ENCODE data around the gene AKR1C2.
"Not testable (repeated sequence)": the region's sequence is repeated elsewhere in the genome, so short reads cannot be mapped to it uniquely, and the experiment has no call there.

The AKR1C2 gene

DNA sequence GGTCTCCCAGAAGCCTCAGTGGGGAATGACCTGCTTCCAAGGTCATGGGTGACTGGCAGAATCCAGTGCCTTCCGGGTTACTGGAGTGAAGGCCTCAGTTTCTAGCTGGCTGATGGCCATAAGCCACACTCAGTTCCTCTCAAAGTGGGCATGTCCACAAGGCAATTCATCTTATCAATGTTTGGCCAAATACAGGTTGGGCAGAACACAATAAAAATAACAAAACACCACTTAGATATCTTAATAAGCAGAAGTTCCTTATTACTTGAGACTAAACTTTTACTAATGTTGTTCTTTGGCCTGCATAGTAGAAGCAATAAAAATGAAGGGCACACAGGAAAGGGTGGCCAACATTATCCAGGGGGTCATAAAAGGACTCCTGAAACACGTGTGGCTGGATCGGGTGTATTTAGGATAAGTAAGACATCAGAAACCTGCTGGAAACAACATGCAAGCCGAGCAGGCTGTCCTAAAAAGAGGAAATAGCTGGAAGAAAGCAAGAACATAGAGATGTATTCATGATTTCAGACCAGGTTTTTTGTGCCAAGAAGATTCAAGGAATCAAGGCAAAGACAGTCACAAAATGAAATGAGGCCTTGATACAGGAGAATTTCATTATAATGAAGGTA, 19.6 kb upstream of the AKR1C2 start:
- no peak for DNase-seq (ENCODE audit: low spot score)

DNA sequence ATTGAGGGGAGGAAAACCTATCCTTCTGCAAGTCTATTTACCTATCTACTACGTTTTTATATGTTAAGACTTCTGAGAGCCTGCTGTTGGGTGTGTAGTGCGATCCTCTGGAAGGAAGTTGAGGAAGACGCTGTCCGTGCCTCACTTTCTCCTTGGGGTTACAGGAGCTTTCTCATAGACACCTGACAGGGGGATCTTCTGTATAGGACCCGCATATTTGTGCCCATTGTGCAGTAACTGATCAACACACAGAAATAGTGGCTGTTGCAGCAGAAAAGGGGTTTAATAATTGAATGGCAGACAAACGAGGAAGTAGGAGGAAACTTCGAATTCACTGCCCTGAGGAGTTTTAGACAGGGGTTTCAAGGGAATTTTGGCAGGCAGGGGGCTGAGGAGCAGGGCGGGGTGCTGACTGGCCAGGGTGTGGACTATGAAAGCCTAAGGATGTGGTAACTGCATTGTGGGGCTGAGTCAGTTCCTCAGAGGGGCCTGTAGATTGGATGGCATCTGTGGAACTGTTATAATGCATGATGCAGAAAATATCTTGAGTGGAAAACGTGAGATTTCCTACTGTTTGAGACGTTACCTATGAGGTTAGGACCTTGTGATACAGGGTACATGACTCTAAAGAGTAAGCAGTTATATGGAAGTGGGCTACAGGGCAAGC, 18.1 kb upstream of the AKR1C2 start:
- not testable (repeated sequence) for DNase-seq (ENCODE audit: low spot score)

DNA sequence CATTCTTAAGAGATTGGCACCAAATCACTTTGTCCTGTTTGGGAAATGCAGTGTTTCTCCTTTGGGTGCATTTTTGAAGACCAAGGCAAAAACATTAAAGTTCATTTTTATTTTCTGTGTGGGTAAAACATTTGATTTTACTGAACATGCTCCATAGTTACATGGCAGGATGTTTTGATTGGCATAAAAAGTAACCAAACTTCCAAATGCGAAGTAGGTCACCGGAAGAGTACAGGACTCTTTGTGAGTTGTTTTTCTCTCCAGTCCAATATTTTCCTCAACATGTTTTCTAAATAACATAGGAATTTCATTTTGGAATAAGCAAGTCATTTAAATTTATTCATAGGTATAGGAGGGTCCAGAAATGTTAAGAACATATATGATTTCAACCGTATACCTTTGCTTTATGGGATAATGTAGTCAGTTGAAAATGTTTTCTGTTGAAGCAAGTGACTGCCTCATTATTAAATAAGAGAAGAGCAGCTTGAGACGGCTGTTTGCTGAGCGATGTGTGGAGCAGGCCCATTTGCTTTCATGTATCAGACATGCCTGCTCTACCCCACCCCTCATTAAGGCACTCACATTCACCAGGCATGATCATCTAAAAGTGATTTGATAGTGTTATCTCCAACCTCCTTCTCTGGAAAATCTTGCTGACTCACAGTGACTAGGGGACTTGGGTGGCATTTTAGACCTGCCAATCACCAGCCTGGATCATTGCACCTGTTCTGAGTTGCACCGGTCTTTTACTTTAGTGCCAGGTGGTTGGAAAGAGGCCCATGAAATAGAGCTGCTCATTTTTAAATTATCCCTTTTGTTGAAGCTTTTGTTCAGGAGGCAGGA, 16.3 kb upstream of the AKR1C2 start:
- DNase-seq (ENCODE audit: low spot score) = not testable (repeated sequence)

DNA sequence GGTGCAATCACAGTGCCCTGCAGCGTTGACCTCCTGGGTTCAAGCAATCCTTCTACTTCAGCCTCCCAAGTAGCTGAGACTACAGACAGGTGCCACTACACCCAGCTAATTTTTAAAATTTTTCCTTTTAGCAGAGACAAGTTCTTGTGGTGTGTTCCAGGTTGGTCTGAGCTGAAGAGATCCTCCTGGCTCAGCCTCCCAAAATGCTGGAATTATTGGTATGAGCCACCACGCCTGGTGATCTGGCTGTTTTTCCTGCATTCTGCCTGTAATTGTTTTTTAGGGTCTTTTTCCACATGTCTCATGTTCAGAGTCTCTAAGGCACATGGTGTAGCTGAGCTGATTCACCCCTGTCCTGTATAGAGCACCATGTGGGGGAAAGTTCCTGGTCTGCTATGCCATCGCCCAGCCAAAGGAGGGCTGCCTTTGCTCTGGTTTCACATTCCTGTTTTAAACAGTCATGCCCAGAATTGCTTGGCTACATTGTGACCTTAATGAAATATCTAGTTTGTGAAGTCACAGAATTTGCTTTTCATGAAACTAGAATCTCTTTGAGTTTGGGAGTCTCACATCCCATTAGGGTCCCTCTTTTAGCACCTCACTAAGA, 15.1 kb upstream of the AKR1C2 start:
- DNase-seq (ENCODE audit: low spot score) = not testable (repeated sequence)

DNA sequence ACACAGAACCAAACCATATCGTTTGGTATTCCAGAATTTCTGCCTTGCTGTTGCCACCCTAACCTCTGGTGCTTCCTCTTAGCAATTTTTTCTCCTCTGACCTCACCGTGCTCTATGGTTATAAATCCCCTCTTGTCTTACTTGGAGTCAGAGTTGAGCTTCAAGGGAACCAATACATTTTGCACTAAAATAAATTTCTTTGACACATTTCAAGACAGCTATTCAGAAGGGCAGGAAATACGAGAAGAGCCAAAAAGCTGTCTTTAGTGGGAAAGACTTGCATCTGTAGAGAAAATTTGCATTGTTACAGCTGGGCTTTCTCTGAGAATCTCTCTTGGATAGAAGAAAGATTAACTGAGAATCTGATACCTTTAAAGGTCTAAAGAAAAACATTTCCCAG, 14.5 kb upstream of the AKR1C2 start:
- DNase-seq (ENCODE audit: low spot score) = no peak

DNA sequence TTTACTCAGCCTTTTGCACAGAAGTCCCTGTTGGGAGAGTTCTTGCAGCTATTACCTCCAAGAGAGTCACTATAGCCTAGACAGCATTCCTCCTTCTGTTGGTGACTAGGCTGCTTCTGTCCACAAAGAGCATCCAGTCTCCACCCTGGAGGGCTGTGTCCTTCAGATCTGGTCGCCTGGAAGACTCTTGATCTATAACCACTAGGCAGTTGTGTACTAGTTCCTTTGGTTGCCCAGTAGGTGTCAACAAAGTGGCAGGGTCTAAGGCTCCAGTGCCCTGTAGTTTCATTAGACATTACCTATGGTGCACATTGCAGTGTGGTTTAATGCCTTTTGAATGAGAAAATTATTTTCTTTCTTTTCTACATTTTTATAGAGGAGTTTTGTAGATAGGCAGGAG, 11.3 kb upstream of the AKR1C2 start:
- DNase-seq (ENCODE audit: low spot score) = no peak

DNA sequence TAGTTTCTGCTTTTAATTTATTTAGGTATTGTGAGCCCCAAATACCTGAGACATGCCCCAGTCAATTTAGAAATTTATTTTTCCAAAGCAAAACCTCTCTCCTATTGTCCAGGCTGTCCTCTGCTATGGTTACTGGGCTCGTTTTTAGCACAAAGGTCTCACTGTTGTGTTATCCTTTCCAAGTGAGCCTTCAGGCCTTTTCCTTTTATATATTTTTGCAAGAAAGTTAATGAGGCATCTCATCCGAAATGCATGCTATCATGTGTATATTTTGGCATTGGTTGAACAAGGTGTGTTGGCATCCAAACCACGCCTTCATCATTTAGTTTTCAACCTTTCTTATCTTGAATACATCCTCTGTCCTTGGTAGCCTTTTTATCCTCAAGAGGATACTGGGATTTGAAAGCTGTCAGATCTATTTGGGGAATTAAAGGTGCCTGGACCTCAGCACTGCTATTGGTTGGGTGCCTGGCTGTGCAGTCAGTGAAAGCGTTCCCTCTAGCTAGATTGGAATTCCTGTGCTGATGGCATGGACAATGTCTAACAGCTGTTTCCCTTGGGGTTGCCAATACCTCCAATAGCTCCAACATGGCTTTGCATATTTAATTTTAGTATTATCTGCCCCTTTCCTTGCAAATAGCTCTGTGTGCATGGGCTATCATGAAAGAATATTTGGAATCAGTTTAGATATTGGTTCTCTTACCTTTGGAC, 10.7 kb upstream of the AKR1C2 start:
- not testable (repeated sequence) for DNase-seq (ENCODE audit: low spot score)

DNA sequence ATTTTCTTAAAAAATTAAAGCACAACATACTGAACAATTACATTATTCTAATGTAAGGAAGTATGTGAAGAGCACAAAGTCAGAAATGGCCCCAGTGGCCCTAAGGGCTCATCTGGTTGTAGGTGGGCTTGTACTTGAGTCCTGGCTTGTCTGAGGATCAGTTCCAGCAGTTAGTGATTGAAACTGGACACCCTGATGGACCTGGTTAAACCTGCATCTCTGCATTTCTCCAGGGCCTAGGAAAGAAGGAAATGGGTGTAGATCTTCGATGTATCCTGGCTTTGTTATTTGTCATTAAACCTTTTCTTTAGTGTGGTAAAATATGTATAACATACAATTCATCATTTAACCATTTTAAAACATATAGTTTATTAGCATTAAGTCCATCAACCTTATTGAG, 9.7 kb upstream of the AKR1C2 start:
- no peak for DNase-seq (ENCODE audit: low spot score)

DNA sequence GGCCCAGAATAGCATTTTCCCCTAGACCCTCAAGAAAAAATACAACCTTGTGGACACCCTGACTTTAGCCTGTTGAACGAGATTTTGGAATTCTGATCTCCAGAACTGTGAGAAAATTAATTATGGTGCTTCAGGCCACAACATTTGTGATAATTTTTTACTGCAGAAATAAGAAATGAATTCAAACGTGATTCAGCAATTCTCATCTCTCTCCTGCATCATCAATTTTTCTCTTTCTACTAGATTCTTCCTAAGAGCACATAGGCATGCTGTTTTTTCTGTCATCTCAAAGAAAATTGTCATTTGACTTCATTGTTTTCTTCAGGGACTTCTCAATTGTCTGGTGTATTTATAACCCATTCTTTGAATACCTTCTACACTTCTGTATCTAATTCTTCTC, 8.9 kb upstream of the AKR1C2 start:
- DNase-seq (ENCODE audit: low spot score) = no peak

DNA sequence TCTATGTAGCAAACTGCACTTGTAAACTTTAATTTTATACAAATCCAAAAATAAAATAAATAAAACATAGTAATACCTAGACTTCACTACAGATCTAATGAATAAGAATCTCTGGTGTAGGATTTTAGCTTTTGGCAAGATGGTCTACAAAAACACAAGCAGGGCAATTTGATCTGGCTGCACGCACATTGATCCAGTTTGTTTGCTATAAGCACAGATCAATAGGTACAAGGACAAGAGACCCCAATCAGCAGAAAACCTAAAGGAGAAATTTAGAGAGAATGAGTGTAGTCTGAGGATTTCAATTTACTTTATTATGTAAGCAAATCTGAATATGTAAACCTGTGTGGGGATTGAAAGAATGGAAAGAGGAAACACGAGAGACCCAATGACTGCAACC, 7.7 kb upstream of the AKR1C2 start:
- not testable (repeated sequence) for DNase-seq (ENCODE audit: low spot score)

DNA sequence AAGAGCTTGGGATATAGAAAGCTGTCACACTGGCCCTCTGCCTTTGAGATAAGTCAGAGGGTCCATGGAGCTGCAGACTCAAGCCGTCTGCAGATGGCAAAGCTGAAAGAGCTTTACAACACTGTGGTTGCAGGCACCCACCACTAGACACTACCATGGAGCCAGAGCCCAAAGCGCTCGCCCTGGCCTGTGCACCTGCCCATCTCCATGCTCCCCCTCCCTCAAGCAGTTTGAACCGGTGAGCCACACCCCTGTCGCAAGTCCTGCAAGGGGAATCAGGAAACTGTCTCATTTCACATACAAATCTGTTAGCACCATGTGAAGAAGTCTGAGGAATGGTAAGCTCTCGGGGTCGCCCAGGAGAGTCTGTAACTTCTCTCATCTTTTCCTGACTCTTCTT, 6.4 kb upstream of the AKR1C2 start:
- not testable (repeated sequence) for DNase-seq (ENCODE audit: low spot score)

DNA sequence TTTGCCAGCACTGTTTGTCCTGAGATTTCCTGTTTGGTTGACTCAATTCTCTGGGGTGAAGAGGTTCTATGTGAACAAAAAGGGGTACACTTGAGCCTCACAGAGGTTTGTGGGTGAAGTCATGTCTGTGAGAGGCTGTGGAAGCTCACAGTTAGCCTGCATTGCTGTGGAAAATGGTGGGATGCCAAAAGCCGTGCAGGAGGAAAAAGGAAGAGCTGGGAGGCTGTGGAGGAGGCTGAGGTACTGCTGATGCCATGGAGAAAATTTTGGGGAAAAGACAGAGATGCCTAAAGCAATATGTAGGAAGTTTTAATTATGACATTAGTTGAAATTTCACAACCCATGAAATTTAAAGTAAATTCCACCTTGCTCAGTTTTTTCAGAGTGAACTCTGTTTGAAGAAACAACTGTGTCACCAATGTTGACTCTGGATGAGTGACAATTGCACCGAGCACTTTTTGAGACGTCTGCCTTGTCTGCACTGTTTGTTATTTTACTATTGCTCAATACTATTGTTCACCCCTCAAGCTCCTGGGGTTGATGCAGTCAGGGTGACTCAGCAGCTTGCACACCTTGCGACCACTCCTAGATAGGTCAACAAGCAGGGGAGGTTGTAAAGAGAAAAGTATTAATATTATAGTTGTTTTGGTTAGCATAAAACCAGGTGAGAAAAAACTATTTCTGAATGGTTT, 5.3 kb upstream of the AKR1C2 start:
- DNase-seq (ENCODE audit: low spot score) = not testable (repeated sequence)

DNA sequence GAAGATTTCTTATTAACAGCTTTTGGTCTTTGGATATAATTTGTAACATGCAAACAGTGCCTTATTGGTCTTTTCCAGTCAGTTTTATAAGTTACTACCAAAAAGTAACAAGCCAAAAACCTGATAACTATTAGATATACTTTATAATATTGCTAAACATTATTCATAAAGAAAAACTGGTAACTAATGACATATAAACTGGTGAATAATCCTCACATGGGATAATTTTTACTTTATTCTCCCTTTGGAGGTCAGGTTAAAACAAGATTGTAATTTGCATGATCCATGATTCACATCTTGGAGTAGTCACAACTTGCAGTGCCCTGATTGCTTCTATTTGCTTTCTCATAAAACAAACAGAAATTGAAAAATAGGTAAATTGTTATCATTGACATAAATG, 844 bp upstream of the AKR1C2 start:
- DNase-seq (ENCODE audit: low spot score) = not testable (repeated sequence)

DNA sequence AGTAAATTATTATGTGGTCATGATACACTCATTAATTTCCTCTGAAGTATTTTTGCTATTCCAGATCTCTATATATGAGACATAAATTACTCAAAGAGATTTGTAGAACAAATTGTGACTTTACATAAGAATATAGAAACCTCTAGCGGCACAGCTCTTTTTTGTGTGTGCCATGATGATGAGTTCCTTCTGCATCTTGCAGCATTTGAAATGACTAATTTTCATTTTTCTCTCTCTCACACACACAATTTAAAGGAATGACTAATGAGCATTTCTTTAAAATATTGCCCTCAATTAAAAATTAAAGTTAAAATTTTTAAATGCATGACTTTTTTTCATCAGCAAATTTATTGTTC, 351 bp upstream of the AKR1C2 start:
- DNase-seq (ENCODE audit: low spot score) = not testable (repeated sequence)

DNA sequence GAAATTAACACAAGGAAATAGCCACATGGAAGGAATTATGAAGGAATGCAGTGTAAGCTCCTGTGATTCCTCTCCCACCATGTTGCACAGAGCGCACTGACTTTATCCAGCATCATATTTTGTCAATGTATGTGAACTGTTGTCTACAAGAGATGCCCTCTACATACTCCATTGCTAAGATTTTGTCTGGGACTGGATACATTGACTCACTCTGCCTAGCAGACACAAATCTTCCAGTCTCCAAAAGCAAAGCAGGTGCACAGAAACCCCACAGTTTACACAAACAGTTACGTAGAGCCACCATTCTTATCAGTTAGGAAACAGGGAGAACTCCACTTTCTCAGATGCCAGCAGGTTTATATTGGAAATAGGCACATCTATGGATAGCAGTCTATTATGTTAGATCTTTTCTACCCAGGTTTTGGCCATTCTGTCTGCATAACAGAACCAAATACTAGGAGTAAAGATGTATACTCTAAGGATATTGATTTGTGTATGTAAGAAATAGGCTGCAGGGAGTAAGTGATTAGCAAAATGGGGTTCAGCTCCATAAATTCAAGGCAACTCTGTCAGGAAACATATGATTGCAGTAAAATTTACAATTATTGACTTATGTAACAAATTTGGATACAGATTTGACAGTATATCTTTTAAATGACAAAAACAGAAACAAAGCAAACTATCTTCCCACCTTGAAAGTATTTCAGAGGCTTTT, 1.5 kb downstream of the AKR1C2 start:
- no peak for DNase-seq (ENCODE audit: low spot score)

DNA sequence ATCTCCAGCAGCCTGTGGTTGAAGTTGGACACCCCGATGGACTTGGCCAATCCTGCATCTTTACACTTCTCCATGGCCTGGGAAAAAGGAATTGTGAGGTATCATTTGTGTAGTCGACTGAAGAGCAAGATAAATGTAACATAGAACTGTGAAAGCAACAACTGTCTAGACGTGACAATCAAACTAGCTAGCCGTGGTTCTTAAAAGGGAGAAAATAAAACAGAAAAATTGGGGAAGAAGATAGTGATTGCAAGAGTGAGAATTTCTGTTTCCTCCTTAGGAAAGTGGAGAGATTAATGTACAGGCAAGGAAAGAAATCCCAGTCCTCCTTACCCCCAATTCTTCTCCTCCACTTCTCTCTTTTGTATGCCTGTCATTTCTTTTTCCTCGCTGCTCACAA, 5.0 kb downstream of the AKR1C2 start:
- no peak for DNase-seq (ENCODE audit: low spot score)

DNA sequence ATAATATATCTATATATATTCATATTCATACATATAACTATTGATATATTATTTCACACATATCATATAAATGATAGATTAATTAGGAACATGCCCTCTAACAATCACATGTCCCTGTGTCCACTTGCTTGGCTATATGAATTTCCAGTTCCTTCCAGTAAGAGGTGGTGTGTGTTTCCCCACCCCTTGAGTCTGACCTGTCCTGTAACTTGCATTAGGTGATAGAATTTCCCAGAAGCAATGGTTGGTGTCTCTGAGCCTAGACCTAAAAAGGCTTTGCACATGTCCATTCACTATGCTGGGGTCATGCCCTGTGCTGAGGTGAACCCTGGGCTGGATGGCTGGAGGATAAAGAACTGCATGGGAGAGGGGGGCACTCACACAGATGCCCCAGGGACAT, 9.4 kb downstream of the AKR1C2 start:
- DNase-seq (ENCODE audit: low spot score) = not testable (repeated sequence)

DNA sequence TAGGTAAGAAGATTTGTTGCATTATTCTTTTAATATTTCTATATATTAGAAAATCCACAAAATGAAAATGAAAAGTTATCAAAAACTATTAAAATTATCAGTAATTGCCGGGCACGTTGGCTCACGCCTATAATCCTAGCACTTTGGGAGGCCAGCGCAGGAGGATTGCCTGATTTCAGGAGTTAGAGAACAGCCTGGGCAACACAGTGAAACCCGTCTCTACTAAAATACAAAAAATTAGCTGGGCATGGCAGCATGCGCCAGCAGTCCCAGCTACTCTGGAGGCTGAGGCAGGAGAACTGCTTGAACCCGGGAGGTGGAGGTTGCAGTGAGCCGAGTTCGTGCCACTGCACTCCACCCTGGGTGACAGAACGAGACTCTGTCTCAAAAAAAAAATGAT, 11.1 kb downstream of the AKR1C2 start:
- not testable (repeated sequence) for DNase-seq (ENCODE audit: low spot score)

DNA sequence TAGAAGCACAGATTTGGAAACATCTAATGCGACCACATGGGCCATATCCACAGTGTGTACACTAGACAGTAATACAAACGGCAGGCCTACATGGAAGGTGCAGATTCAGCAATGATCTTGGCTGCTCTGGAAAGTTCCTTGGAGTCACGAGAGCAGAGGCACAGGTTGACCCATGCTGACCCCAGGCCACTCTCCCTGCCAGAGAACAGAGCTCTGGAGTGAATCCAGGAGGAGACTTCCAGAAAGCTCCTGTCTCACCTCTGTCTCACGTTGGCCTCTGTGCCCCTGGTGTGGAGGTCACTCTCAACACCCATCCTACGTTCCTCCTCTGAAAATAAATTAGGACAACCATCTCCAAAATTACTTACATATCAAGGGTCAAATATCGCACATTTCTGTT, 12.2 kb downstream of the AKR1C2 start:
- DNase-seq (ENCODE audit: low spot score) = not testable (repeated sequence)

DNA sequence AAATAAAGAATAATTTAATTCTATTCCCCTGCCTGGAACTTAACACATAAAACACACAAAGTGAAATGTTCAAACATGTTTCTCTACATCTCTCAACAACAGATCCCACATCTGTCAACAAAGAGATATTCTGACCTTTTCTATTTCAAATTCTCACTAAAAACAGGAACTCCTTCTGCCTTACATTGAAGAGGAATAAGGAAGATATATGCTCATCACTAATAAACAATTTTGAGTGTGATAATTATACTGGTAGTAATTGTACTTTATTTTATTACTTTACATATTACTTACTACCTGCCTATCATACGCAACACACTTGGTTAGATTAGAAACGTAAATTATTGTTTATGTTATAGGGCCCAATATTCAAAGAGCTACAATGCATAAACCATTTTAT, 13.4 kb downstream of the AKR1C2 start:
- DNase-seq (ENCODE audit: low spot score) = no peak

Data from kidney capillary endothelial cell (primary cell).